ENCODE measurements around the gene ETFA.

DNA sequence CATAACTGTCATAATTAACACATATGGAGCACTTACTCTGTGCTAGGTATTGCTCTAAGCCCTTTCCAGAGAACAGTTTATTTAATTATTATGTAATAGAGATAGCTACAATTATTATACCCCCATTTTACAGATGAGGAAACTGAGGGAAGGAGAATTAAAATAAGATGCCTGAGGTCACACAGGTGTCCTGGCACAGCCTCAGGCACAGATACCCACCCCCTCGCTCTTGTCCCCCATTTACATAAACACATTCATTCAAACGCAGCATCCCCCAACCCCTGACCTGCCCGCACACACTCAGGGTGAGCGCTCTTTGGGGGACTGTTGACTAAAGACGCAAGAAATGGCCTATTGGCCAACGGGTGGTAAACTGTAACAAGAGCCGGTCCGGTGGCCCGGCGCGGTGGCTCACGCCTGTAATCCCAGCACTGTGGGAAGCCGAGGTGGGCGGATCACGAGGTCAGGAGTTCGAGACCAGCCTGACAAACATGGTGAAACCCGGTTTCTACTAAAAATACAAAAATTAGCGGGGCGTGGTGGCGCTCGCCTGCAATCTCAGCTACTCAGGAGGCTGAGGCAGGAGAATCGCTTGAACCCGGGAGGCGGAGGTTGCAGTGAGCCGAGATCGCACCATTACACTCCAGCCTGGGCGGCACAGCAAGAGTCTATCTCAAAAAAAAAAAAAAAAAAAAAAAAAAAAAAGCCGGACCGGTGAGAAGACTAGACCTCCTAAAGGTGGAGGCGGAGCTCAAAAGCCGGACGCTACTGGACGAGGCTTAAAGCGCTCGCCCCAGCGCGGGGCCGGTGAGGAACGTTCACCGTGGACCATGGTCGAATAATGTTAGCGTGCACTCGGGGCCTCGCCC, 23.4 kb upstream of the ETFA start:
- TF ChIP-seq, protein P1, sequence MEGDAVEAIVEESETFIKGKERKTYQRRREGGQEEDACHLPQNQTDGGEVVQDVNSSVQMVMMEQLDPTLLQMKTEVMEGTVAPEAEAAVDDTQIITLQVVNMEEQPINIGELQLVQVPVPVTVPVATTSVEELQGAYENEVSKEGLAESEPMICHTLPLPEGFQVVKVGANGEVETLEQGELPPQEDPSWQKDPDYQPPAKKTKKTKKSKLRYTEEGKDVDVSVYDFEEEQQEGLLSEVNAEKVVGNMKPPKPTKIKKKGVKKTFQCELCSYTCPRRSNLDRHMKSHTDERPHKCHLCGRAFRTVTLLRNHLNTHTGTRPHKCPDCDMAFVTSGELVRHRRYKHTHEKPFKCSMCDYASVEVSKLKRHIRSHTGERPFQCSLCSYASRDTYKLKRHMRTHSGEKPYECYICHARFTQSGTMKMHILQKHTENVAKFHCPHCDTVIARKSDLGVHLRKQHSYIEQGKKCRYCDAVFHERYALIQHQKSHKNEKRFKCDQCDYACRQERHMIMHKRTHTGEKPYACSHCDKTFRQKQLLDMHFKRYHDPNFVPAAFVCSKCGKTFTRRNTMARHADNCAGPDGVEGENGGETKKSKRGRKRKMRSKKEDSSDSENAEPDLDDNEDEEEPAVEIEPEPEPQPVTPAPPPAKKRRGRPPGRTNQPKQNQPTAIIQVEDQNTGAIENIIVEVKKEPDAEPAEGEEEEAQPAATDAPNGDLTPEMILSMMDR (IDR thresholded peaks at IDR 0.05; ENCODE audit: low read depth, low read length): no peak
- TF ChIP-seq MAX (IDR thresholded peaks at IDR 0.05; ENCODE audit: low read depth, low read length): no peak
